ENCODE results near the gene ADARB1.
"Not testable (repeated sequence)": the region's sequence is repeated elsewhere in the genome, so short reads cannot be mapped to it uniquely, and the experiment has no call there.

Gene ADARB1

DNA sequence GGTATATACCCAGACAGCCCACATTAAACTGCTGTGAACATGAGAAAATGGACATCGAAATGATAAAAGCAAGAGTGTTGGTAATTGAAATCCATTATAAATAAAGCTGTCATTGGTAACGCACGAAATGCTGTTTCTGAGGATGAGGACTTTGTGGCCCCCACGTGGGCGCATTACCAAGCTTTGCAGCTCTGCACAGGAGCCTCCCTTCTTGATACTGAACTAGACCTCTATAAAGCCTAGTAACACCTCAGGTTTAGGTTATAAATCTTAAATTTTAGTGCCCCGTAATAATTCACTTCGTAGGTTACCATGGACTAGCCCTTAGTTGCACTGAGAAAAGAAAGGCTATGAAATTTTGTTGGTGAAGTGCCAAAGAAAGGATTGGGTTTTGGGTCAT lies 45.4 kb downstream of the ADARB1 start:
- DNase-seq: no peak

DNA sequence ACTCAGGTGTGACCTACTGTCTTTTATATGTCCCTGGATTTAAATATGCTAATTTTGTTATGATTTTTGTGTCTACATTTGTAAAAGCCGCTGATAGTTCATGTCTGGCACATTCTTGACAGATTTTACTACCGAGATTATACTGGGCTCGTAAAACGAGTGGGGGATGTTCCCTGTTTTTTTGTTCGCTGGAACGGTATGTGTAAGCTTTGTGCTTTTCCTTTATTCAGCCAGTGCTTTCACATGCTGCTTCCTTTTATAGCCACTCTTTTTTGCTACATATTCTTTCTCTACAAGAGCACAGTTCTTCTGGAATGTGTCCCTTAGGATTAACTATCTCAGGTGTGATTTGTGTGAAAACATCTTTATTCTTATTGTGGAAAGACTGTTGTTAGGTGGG lies 46.6 kb downstream of the ADARB1 start:
- no peak for DNase-seq

DNA sequence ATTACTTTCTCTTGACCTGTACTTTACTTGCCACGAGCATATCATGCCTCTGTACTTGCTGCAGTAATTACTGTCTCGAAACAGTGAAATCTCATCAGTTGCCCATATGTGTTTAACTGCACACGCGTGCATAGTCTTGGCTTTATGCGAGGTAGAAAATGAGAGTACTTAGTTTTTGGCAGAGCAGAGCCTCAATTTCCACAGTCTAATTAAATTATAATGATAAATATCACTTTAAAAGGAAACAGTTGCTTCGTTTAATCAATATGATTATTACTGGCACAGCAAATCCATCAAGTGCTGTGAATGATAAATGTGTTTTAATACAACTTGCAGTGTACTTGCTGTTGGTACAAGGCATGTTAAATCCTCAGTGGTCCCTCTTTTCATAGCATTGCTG lies 47.6 kb downstream of the ADARB1 start:
- DNase-seq: no peak

DNA sequence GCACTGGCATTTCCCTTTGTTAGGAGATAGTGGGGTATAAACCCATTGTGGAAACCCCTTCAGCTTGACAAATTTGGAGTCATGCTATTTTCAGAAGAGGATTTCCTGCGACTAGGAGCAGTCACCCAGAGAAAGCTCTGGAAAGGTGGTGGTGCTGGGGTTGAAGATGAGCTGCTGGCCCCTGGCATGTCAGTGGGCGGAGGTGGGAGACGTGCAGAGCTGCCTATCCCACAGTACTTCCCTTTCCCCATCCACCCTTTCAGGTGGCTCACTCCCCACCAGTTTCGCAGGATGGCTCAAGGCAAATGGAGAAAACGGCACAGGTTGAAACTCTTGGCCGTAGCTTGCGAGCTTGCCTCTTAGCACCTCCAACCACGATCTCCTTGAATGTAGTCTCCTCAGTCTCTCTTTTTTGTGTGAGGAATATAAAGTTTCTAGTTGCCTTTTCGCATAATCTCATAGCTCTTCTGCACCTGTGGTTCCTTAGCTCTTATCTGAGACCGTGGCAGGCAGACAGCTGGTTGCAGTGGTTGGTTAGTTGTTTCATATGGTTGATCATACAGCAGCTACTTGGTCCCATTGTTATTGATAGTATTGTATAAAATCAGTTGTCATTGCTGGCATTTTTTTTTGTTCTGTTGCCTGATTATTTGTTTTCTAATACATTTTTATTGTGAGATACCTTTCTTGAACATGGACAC lies 48.2 kb downstream of the ADARB1 start:
- no peak for DNase-seq

DNA sequence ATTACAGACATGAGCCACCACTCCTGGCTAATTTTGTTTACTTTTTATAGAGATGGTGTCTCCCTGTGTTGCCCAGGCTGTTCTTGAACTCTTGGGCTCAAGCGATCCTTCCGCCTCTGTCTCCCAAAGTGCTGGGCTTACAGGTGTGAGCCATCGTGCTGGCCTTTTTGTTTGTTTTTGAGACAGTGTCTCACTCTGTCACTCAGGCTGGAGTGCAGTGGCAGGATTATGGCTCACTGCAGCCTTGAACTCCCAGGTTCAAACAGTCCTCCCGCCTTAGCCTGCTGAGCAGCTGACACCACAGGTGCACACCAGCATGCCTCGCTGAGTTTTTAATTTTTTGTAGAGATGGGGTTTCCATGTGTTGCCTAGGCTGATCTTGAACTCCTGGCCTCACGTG lies 49.1 kb downstream of the ADARB1 start:
- no peak for DNase-seq

DNA sequence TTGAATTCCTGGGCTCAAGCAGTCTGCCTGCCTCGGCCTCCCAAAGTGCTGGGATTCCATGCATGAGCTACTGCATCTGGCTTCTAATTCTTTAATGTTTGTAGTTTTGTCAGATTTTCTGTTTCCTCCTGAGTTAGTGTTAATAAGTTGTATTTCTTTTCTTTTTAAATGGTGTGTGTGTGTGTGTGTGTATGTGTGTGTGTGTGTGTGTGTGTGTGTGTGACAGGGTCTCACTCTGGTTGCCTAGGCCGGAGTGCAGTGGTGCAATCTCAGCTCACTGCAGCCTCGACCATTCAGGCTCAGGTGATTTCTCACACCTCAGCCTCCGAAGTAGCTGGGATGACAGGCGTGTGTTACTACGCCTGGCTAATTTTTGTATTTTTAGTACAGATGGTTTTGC lies 50.2 kb downstream of the ADARB1 start:
- no peak for DNase-seq

DNA sequence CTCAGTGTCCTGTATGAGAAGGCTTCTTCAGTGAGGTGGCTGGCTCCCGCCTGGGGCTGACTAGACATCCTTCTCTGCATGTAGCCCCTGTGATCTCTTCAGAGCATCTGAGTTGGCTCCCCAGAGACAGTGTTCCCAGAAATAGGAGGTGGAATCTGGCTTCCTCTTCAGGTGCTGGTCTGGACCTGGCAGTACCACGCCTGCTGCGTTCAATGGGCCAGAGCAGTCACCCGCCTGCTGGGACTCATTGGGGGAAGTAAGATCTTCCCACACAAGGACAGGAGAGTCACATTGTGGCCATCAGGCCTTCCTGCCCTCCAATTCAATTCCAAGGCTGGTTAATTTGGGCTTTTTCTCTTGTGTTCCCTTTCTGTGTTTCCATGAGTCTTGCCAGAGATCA lies 51.0 kb downstream of the ADARB1 start:
- DNase-seq: no peak

DNA sequence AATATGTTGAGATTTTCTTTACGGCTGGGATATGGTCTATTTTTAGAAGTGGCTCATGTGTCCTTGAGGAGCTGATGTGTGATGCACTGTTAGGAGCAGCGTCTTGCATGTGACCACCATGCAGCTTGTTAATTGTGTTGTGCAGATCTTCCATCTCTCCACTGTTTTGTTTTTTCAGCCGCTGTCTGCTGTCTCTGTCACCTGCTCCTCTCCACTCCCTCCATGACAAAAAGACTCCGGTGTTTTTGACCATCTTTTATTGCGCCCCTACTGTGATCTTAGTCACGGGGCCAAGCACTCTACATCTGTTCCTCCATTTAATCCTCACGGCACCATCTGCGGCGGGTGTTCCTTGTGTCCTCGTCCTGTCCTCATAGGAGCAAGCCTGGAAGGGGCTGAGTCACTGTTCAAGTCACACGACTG lies 51.8 kb downstream of the ADARB1 start:
- DNase-seq: no peak

DNA sequence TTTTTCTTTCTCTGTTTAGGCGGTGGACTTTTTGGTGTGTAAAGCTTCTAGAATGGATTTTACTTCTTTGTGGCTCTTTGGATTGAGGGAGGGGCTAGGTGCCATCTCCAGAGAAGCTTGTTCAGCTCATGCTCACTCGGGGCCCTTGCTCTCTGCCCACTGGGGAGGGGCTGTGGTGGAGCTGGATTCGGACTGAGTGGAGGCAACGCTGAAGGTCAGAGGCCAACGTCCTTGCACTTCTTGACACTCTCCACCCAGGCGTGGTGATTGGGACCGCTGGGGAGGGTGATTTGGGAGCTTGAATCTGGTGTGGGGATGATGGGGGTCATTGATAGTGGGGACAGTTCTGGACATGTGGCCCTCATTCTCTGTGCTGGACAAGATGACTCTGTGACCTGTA lies 52.6 kb downstream of the ADARB1 start:
- DNase-seq: no peak

DNA sequence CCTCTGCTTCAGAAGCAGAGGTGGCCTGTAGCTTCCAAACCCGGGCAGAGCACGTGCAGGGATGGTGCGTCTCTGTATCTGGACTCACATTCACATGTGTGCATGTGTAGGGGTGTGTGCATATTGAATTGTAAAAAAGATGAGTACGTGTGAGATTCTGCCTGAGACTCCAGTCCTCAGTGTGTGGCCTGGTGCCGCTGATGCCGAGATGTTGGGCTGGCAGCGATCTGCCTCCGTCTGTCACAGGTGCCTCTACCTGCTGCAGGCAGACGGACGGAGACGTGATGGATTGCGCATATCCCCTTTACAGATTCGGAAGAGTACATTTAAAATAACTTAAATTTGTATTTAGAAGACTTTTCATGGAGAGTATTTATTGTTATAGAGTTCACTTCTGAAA lies 53.6 kb downstream of the ADARB1 start:
- no peak for DNase-seq

DNA sequence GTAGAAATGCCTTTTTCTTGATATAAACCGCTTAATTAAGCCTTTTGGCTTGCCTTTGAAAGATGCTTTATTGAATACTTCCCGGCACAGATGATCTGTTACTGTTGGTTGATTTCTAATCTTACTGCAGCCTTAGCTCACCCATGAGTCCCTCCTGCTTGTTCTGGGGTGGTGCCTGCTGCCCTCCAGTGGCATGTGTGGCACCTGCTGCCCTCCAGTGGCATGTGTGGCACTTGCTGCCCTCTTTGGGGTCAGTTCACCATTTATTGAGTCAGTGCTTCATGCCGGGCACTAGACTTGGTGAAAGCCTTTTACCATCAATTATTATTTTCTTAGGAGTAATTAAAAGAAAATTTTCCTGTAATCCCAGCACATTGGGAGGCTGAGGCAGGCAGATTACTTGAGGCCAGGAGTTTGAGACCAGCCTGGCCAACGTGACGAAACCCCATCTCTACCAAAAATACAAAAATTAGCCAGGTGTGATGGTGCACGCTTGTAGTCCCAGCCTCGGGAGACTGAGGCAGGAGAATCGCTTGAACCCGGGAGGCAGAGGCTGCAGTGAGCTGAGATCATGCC lies 54.3 kb downstream of the ADARB1 start:
- peak; percentile 29 for DNase-seq

DNA sequence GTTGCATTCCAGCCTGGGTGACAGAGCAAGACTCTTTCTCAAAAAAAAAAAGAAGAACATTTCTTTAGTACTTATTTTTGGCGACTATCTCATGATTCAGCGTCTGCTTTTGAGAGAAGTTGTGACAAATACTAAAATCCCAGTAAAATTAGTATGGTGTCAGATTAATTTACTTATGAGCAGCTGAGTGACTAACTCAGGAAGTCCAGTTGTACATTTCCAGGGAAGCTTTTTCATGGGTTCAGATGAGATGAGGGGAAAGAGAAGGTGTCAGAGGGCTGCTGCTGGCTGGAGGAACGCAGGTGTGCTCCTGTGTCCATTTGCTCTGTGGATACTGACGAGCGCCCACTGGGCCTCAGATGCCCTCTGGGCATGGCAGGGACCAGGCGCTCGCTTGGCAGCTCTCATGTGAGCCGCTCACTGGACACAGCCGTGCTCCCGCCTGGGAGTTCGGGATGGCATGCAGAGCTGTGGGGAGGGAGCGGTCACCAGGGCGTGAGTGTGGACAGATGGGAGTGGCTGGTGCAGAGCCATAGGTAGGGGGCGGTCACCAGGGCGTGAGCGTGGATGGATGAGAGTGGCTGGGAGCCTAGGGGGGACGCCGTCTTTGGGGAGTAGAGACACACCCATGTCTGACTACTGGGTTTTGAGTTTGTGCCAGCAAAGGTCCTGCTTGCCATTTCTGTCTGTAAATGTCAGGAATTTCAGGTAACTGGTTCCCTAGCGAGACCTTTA lies 55.0 kb downstream of the ADARB1 start:
- no peak for DNase-seq

DNA sequence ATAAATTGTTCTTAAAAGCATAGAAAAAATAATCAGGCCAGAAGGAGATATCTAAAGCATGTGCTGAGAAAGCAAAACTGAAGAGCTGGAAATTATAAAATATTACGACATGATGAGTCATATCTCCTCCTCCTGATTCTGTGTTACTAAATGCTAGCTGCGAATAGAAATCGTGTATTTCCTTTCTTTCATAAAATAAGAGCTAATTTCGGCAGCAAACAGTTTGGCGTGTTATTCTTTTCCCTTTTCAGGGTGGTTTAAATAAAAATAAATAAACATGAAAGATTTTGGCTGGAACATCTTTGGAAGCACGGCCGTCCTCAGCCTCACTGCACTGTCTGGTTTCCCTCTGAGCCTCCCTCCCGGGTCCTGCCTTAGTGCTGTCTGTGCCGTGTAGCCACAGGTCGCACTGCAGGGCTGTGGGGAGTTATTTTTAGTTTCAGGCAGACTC lies 56.0 kb downstream of the ADARB1 start:
- no peak for DNase-seq

DNA sequence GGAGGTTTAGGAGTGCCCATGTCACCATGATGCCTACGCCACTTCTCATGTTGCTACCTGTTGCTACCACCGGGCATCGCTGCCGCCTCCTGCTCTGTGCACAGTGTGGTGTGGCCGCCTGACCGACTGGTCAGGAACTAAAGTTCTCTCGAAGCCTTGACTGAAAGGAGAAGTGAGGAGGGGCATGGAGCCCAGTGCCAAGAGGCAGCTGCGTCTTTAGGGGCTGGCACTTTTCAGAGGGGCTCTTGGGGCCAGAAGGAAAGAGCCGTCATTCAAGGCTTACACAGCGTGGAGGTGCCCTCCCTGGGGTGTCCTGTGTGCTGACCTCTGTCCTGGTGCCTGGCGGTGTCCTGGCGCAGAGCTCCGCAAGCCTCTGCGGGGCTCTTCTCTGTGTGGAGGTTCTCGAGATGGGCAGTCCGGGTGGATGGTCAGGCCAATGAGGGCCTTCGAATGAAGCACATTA lies 57.2 kb downstream of the ADARB1 start:
- DNase-seq: no peak

DNA sequence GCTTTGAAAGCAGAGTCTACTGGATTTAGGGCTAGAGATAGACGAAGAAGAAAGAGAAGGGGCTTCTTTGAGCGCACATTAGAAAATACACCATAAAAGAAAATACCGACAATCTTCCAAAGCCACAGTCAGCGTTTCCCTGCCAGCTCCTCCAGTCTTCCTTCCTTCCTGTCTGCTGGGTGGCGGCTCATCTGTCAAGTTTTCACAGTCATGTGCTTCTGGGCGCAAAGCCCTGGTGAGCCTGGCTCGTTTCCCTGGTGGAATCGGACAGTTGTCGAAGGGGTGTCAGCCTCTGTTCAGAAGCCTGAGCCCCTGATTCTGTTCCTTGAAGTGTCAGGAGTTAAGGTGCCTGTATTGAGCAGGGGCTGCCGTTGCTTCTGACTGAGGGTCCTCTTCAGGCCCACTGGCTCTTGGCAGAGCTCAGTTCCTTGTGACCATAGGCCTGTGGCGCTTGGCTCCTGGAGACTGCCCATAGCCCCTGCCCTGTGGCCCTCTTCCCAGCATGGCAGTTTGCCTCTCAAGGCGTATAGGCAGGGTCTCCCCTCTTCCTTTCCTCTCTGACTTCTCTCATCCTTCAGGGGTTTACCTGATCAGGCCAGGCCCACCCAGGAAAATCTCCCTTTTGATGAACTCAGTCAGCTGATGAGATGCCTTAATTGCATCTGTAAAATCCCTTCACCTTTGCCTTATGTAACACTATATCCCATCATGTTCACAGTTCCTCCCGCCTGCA lies 58.6 kb downstream of the ADARB1 start:
- no peak for DNase-seq

DNA sequence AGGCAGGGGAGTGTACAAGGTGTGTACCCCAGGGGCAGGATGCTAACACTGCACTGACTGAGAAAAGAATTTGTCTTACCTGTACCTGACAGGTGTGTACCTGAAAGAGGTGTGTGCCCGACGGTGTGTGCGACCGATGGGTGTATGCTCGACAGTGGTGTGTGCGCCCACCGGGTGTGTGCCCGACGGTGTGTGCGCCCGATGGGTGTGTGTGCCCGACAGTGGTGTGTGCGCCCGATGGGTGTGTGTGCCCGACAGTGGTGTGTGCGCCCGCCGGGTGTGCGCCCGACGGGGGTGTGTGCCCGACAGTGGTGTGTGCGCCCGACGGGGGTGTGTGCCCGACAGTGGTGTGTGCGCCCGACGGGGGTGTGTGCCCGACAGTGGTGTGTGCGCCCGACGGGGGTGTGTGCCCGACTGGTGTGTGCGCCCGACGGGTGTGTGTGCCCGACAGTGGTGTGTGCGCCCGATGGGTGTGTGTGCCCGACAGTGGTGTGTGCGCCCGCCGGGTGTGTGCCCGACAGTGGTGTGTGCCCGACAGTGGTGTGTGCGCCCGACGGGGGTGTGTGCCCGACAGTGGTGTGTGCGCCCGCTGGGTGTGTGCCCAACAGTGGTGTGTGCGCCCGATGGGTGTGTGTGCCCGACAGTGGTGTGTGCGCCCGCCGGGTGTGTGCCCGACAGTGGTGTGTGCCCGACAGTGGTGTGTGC lies 59.3 kb downstream of the ADARB1 start:
- DNase-seq: not testable (repeated sequence)

DNA sequence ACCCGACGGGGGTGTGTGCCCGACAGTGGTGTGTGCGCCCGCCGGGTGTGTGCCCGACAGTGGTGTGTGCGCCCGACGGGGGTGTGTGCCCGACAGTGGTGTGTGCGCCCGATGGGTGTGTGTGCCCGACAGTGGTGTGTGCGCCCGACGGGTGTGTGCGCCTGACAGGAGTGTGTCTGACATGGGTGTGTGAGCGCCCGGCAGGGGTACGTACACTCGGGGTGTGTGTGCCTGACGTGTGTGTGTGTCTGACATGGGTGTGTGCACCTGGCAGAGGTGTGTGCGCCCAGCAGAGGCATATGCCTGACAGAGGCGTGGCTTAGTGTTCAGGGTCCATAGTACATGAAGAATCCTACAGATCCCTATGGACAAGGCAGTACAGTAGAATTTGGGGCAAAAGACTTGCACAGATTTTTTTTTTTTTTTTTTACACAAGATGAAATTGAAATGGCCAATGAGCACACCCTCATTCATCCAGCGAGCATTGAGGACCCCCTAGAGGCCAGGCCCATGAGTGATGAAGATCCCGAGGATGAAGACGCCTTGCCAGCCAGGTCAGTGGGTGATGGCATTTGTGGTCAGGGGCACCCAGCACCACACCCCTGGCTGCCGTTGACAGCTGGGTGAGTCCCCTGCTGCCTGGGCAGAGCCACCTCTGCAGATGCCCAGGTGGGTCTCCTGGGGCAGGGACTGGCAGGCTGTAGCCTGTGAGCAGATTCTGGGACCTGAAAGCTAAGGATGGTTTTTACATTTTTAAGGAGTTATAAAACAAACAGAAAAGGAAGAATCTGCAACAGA lies 60.1 kb downstream of the ADARB1 start:
- DNase-seq: no peak

DNA sequence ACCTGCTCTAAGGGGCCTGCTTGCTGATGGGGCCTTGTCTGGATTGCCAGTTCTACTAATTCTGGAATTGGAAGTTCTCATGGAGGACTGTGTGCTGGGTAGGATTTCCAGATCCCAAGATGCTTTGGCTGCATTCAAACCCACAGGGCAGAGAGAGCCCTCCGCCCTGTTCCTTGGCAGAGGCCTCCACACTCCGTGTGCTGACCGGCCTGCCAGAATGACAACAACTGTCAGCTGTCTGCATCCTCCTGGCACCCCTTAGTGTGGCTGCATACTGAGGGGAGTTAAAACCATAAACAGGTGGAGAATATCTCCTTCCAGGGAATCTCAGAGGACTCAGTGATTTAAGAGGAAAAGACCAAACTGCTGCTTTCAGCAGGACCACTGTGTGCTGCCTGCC lies 60.7 kb downstream of the ADARB1 start:
- no peak for DNase-seq

DNA sequence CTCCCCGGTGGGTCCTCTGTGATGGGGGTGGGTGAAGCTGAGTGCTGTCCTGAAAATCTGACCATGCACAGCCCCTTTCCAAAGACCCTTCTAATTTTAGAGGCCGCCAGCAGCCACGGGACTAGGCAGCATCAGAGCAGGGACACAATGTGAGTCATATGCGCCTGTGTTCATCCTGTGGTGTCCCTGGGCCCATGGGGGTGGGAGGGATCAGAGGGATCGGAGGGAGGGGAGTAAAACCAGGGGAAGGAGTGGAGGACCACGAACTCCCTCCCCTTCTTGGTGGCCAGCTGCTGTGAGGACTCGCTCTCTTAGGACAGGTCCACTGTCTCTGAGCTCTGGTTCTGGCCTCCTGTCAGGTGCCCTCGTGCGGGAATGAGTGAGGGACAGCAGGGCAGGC lies 61.5 kb downstream of the ADARB1 start:
- DNase-seq: no peak

DNA sequence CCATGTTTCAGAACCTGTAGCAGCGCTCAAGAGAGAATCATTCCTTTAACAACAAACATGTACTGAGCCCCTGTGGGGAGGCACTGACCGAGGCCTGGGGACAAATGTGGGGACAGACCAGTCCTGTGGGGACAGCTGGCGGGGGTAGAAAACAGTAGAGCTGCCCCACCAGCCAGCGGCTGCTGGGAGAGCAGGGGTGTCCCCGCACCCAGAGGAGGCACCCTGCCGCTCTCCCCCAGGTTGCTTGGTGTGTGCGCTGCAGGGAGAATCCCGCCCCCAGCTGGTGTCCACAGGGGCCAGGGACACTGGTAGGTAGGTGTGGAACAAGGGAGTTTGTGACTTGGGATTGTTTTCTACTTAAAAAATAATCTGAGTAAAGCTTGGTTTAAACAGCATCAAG lies 62.1 kb downstream of the ADARB1 start:
- no peak for DNase-seq

DNA sequence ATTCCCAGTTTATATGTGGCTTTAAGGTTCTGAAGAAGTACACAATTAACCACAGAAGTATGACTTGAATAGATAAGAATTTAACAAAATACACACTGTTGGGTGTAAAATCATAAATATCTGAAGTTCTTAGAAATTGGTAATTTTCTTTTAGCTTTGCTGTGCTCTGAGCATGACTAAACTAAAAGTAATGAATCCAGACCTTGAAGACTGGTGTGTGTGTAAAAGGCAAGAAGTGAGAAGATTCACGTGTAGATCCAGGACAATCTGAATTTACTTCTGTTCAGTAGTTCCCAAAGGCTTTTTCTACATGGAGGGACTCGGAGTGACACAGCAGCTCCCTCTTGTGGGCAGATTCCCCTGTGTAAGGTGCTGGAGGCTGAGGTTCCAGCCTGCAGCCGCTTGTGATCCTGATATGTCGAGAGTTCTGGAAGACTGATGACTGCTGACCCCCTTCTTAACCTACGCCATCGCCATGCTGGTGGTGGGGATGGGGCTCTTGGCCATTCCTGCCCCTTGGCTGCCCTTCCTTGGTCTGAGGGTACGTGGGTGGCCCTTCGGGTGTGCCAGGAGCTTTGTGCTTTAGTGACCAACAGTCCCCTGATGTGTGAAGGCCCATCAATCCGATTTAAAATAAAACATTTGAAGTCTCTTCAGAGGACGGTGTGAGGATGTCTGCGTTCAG lies 62.7 kb downstream of the ADARB1 start:
- peak; percentile 56 for DNase-seq

Measured in right kidney (tissue), 1 donor.